ENCODE data around the gene GAK. TPM values are rescaled to one million over a fixed set of nuclear protein-coding genes. Genes with fewer than 3 reads are reported as not detected.
A peak's percentile ranks its signal among the peaks of the same experiment; 100 is the strongest.

The GAK gene
- total and polyA plus RNA-seq, 2 of the 13 experiments (the other 11 are each of a cell fraction or from before 2014, with no cell fraction given), result 17.5 to 44.3 TPM

- TF ChIP-seq ZBED4 (CRISPR knock-in tag; IDR thresholded peaks at IDR 0.05; ENCODE audit: borderline replicate concordance) (0 out of 2 replicates have a peak, but pooled peaks have one; percentile 17), ZBTB4 (CRISPR knock-in tag; IDR thresholded peaks at IDR 0.05; ENCODE audit: borderline replicate concordance) (no peak), ZNF790 (CRISPR knock-in tag; IDR thresholded peaks at IDR 0.05; ENCODE audit: borderline replicate concordance) (no peak), IKZF1 (IDR thresholded peaks at IDR 0.05) (no peak), EZH2 (conservative IDR thresholded peaks at IDR 0.05; ENCODE audit: low read depth, low read length) (no peak), AFF4 (CRISPR knock-in tag; IDR thresholded peaks at IDR 0.05) (no peak), JUNB (CRISPR knock-in tag; IDR thresholded peaks at IDR 0.05; ENCODE audit: borderline replicate concordance) (no peak), ZNF33B (CRISPR knock-in tag; IDR thresholded peaks at IDR 0.05) (no peak), MED1 (CRISPR knock-in tag; IDR thresholded peaks at IDR 0.05) (no peak), KLF15 (CRISPR knock-in tag; IDR thresholded peaks at IDR 0.05; ENCODE audit: borderline replicate concordance) (no peak), ZNF484 (CRISPR knock-in tag; IDR thresholded peaks at IDR 0.05; ENCODE audit: borderline replicate concordance, low read depth) (no peak), UBTF (CRISPR knock-in tag; IDR thresholded peaks at IDR 0.05) (no peak), ZNF747 (CRISPR knock-in tag; IDR thresholded peaks at IDR 0.05; ENCODE audit: borderline replicate concordance) (no peak), ARNT2 (CRISPR knock-in tag; IDR thresholded peaks at IDR 0.05; ENCODE audit: low read depth) (no peak), ZNF564 (CRISPR knock-in tag; IDR thresholded peaks at IDR 0.05) (no peak)
Measured at GRCh38 chr4:815464-816146, 116.5 kb downstream of the GAK start (continued).
